H1 (cell line): ENCODE results near the gene PRG2. TPM values are rescaled to one million over a fixed set of nuclear protein-coding genes. Genes with fewer than 3 reads are reported as not detected.

Source experiments
- CEBPB ChIP-seq: IDR thresholded peaks from 2 replicates; pipeline ENCODE4 v1.6.1; 2012; ENCODE audit warnings: low read depth, low read length
- CHD2 ChIP-seq: IDR thresholded peaks from 2 replicates; pipeline ENCODE4 v1.6.1; 2012; ENCODE audit warnings: low read length, improper control_type of control experiment
- CREB1 ChIP-seq: IDR thresholded peaks from 2 replicates; pipeline ENCODE4 v1.6.1; 2012; ENCODE audit warnings: inconsistent platforms
- EZH2 ChIP-seq: fragments of 200-600 bp; sonication (generic); IDR thresholded peaks from 2 replicates; pipeline ENCODE4 v1.7.1; 2012; ENCODE audit warnings: low read depth, mild to moderate bottlenecking, moderate library complexity, low read length, inconsistent platforms; ENCODE audit not compliant: severe bottlenecking
- NANOG ChIP-seq: IDR thresholded peaks from 2 replicates; pipeline ENCODE4 v1.6.1; 2011; ENCODE audit warnings: low read length, low read depth, mild to moderate bottlenecking, inconsistent platforms; ENCODE audit not compliant: insufficient read depth, poor library complexity, severe bottlenecking
- polyA plus RNA-seq, 7 experiments: library from polyadenylated mRNA; depleted of rRNA in 3 of 7; stranded (reverse) in 5 of 7; unstranded in 2 of 7; fragments of >200 nt in 5 of 7; fragments of 200-250 nt in 2 of 7; gene quantifications; 1 replicate in 5 of 7; 2 replicates in 1 of 7; 4 replicates in 1 of 7; pipeline versions ENCODE4 v1.2.1 to v1.2.3, GENCODE V29; 2011 to 2013; ENCODE audit warnings: missing spikeins in 2 of 7, mixed read lengths in 2 of 7
- total RNA-seq: library from RNA; stranded (reverse); fragmentation: NEBNext Ultra II Directional; extraction: Animal tissue kit (Norgen Biotek cat#: 25700); gene quantifications from 2 replicates; pipeline ENCODE4 v1.2.1, GENCODE V29; 2021

The PRG2 gene
- total and polyA plus RNA-seq, 2 of the 8 experiments (the other 6 are each of a cell fraction or from before 2014, with no cell fraction given): 0.32 TPM; not detected in 1

DNA sequence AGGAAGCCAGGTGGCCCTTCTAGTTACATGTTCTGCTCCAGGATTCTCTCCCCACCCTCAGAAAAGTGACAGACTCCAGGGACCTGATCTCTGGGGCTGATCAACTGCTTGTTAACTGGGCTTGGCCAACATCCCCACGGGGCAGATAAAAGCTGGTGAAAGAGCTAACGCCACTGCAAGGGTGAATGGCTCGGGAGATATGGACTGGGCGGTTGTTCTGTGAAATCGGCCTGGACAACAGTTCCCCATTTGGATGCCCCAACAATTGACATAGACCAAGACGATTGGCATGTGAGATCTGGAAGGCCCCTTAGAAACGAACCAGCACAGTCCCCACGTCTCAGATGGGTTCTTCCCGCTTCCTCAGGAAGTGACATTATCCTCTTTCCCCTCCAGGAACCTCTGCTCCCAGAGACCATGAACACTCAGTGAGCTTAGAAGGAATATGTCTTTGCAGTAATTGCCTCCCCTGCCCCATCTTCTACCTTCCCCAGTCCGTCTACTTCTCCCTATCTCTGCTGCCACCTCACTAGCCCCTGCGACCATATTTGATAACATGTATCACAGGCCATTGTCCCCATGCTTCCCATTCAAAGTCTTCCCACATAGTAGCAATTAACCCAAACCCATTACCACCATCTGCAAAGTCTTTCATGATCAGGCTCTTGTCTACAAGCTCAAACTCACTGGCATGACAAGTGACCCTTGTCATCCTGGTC, 5.6 kb upstream of the PRG2 start (continued):
- no peak for TF ChIP-seq CEBPB
- no peak for TF ChIP-seq EZH2
- TF ChIP-seq CREB1: no peak
- no peak for TF ChIP-seq NANOG
- no peak for TF ChIP-seq CHD2
